Renal pelvis (tissue), 4 donors: ENCODE measurements around the gene ZBTB38. TPM values are rescaled to one million over a fixed set of nuclear protein-coding genes. Genes with fewer than 3 reads are reported as not detected.

Experiments used
- DNase-seq: peaks from one replicate; pipeline ENCODE4 v3.0.0-alpha.2; 2013
- polyA plus RNA-seq, 3 donors: library from polyadenylated mRNA; unstranded; fragments of 120-200 nt; gene quantifications; one replicate each; pipeline ENCODE4 v1.2.1, GENCODE V29; 2013; ENCODE audit not compliant: insufficient read length in 3 of 3

Gene ZBTB38
- polyA plus RNA-seq, 3 donors: 51.7 to 66.1 (median 51.9) TPM

GRCh38 chr3:141335531-141336061 lies 32.7 kb upstream of the ZBTB38 start:
- DNase-seq: no peak

- no peak for DNase-seq
Observed at GRCh38 chr3:141336672-141337522, 31.4 kb upstream of the ZBTB38 start.

- no peak for DNase-seq
Observed at GRCh38 chr3:141337523-141337854, 30.8 kb upstream of the ZBTB38 start.

- DNase-seq: no peak
Observed at GRCh38 chr3:141337991-141338390, 30.3 kb upstream of the ZBTB38 start.

- no peak for DNase-seq
Observed at GRCh38 chr3:141338881-141339280, 29.4 kb upstream of the ZBTB38 start.

- no peak for DNase-seq
Observed at GRCh38 chr3:141341536-141341935, 26.8 kb upstream of the ZBTB38 start.

GRCh38 chr3:141342386-141342785 lies 25.9 kb upstream of the ZBTB38 start:
- DNase-seq: no peak

- no peak for DNase-seq
Observed at GRCh38 chr3:141343077-141343476, 25.2 kb upstream of the ZBTB38 start.

GRCh38 chr3:141343865-141344271 lies 24.4 kb upstream of the ZBTB38 start:
- DNase-seq: no peak

GRCh38 chr3:141345528-141345927 lies 22.8 kb upstream of the ZBTB38 start:
- no peak for DNase-seq

- no peak for DNase-seq
Observed at GRCh38 chr3:141346007-141346406, 22.3 kb upstream of the ZBTB38 start.

- no peak for DNase-seq
Observed at GRCh38 chr3:141346418-141346817, 21.9 kb upstream of the ZBTB38 start.

- DNase-seq: no peak
Observed at GRCh38 chr3:141346839-141347238, 21.5 kb upstream of the ZBTB38 start.

GRCh38 chr3:141348837-141349236 lies 19.5 kb upstream of the ZBTB38 start:
- DNase-seq: no peak

GRCh38 chr3:141349711-141350110 lies 18.6 kb upstream of the ZBTB38 start:
- no peak for DNase-seq

GRCh38 chr3:141350666-141351065 lies 17.6 kb upstream of the ZBTB38 start:
- DNase-seq: no peak

GRCh38 chr3:141352262-141352984 lies 15.9 kb upstream of the ZBTB38 start:
- no peak for DNase-seq

GRCh38 chr3:141353652-141354495 lies 14.4 kb upstream of the ZBTB38 start:
- no peak for DNase-seq

- no peak for DNase-seq
Observed at GRCh38 chr3:141354517-141354916, 13.8 kb upstream of the ZBTB38 start.

- DNase-seq: no peak
Observed at GRCh38 chr3:141355242-141355641, 13.1 kb upstream of the ZBTB38 start.

GRCh38 chr3:141356046-141356445 lies 12.3 kb upstream of the ZBTB38 start:
- no peak for DNase-seq
